Muscle of arm (tissue), 14 donors: ENCODE measurements around the gene SULT2B1. TPM values are rescaled to one million over a fixed set of nuclear protein-coding genes. Genes with fewer than 3 reads are reported as not detected.
A peak's percentile ranks its signal among the peaks of the same experiment; 100 is the strongest.
"Not testable (repeated sequence)": the region's sequence is repeated elsewhere in the genome, so short reads cannot be mapped to it uniquely, and the experiment has no call there.

Experiments used
- DNase-seq: peaks from one replicate; pipeline ENCODE4 v3.0.0-alpha.2; 2013
- long read RNA-seq, 11 donors: transcript quantifications; one replicate each; lab custom pipeline, GENCODE V29; 2026
- polyA plus RNA-seq, 12 donors: library from polyadenylated mRNA; unstranded; fragments of 120-200 nt; gene quantifications; one replicate each; pipeline ENCODE4 v1.2.1, GENCODE V29; 2013; ENCODE audit not compliant: insufficient read length in 12 of 12

Gene SULT2B1
- polyA plus RNA-seq: 10 to 100 TPM in 1 of 12 donors, 1 to 10 TPM in 2, under 1 TPM in 5, not detected in 4; 0.13 to 13.1 (median 0.31) TPM
- long read RNA-seq, donor 1, partial matches to known transcripts: 0 of 1 reads
- long read RNA-seq, donor 1, other reads (novel, unspliced or antisense): 0 of 1 reads
- long read RNA-seq, donor 2, partial matches to known transcripts: 2,726 of 4,793 reads
- long read RNA-seq, donor 2, other reads (novel, unspliced or antisense): 2,067 of 4,793 reads
- long read RNA-seq, donor 3: 0 reads
- long read RNA-seq, donor 4: 0 reads
- long read RNA-seq, donor 5: 0 reads
- long read RNA-seq, donor 6: 0 reads
- long read RNA-seq, donor 7: 0 reads
- long read RNA-seq, donor 8: 0 reads
- long read RNA-seq, donor 9, partial matches to known transcripts: 1,079 of 2,489 reads
- long read RNA-seq, donor 9, other reads (novel, unspliced or antisense): 1,405 of 2,489 reads
- long read RNA-seq, donor 10: 0 reads
- long read RNA-seq, donor 11: 0 reads

GRCh38 chr19:48551437-48552302, at the start of gene SULT2B1:
Gene SULT2B1, plus strand, starts transcription at chr19:48552172. Its CDS starts 81 bp downstream, at chr19:48552253.
- DNase-seq: no peak

- DNase-seq: no peak
Measured at GRCh38 chr19:48502350-48503018, 49.5 kb upstream of the SULT2B1 start.

GRCh38 chr19:48506138-48506733, 45.7 kb upstream of the SULT2B1 start:
- no peak for DNase-seq

GRCh38 chr19:48507911-48508439, 44.0 kb upstream of the SULT2B1 start:
- DNase-seq: no peak

GRCh38 chr19:48508729-48509411, 43.1 kb upstream of the SULT2B1 start:
- DNase-seq: no peak

GRCh38 chr19:48509467-48510194, 42.3 kb upstream of the SULT2B1 start:
- DNase-seq: no peak

GRCh38 chr19:48510421-48511268, 41.3 kb upstream of the SULT2B1 start:
- DNase-seq: peak; percentile 54

- no peak for DNase-seq
Measured at GRCh38 chr19:48511321-48511731, 40.6 kb upstream of the SULT2B1 start.

- DNase-seq: no peak
Measured at GRCh38 chr19:48511800-48512503, 40.0 kb upstream of the SULT2B1 start, which contains the start of gene LMTK3. Gene LMTK3, minus strand, starts transcription at chr19:48511835. Its CDS starts 259 bp downstream, at chr19:48511576.

GRCh38 chr19:48512504-48513288, 39.3 kb upstream of the SULT2B1 start:
- DNase-seq: no peak

GRCh38 chr19:48513289-48514122, 38.5 kb upstream of the SULT2B1 start:
- no peak for DNase-seq

- DNase-seq: no peak
Measured at GRCh38 chr19:48514123-48514458, 37.9 kb upstream of the SULT2B1 start.

- no peak for DNase-seq
Measured at GRCh38 chr19:48516536-48516935, 35.4 kb upstream of the SULT2B1 start.

GRCh38 chr19:48518207-48518606, 33.8 kb upstream of the SULT2B1 start:
- no peak for DNase-seq

- not testable (repeated sequence) for DNase-seq
Measured at GRCh38 chr19:48519426-48519825, 32.5 kb upstream of the SULT2B1 start.

GRCh38 chr19:48520134-48520533, 31.8 kb upstream of the SULT2B1 start:
- DNase-seq: no peak
